K562 (cell line): ENCODE results near the gene PARP1. TPM values are rescaled to one million over a fixed set of nuclear protein-coding genes. Genes with fewer than 3 reads are reported as not detected.
A peak's percentile ranks its signal among the peaks of the same experiment; 100 is the strongest.

Source experiments
- ATAC-seq: fragments of 200-7000 bp; cut with Tn5 transposase; 3 replicates; pipeline ENCODE4 v1.9.1; 2020; ENCODE audit warnings: moderate library complexity
- BruUV-seq: library from RNA; stranded (reverse); fragments of 400-500 nt; replicated peaks from 2 replicates; lab custom pipeline; 2021; lab: Mats Ljungman, UMichigan
- CTCF ChIA-PET: fragments of 300-600 bp; formaldehyde crosslinking; extraction: SDS; loops from one replicate; lab custom pipeline; 2021; ENCODE audit warnings: low intra/inter-chr PET ratio; lab: Yijun Ruan, JAX
- POLR2A ChIA-PET: fragments of 300-600, 350-650 bp; sonication (Branson Sonifier 250); formaldehyde crosslinking; extraction: SDS; loops from one replicate; lab custom pipeline; 2021; ENCODE audit warnings: antibody characterized with exemption, inconsistent platforms; lab: Yijun Ruan, JAX
- DNase-seq, 4 experiments: peaks; one replicate each; pipeline versions ENCODE4 v3.0.0 to v3.0.0-alpha.2; 2011 to 2018; ENCODE audit warnings: low spot score in 3 of 4, mixed read lengths in 3 of 4; ENCODE audit errors: extremely low read depth in 1 of 4
- FAIRE-seq: peaks from 2 replicates; lab custom pipeline; 2011; peaks lifted over from hg19 to GRCh38; lab: Jason Lieb, UNC
- H2AFZ ChIP-seq: 2 replicates; pipeline ENCODE4 v1.6.0; 2011; ENCODE audit warnings: low read depth, low read length, control low read depth, inconsistent platforms
- H3K27ac ChIP-seq: fragments of 200-600 bp; 3 replicates; pipeline ENCODE4 v1.8.0; 2011; ENCODE audit warnings: low read depth, mild to moderate bottlenecking, control low read depth, inconsistent platforms, low read length, moderate library complexity, mixed read lengths; ENCODE audit errors: extremely low read depth
- H3K27me3 ChIP-seq, 2 experiments: fragments of 300-600 bp in 1 of 2; 2 replicates in 1 of 2; 3 replicates in 1 of 2; pipeline versions ENCODE4 v1.6.0 to v1.8.0; 2011; ENCODE audit warnings: inconsistent platforms in 2 of 2, low read length in 2 of 2, mild to moderate bottlenecking in 1 of 2, mixed read lengths in 1 of 2, moderate library complexity in 1 of 2; ENCODE audit not compliant: control insufficient read depth in 2 of 2, insufficient read depth in 2 of 2
- H3K36me3 ChIP-seq: fragments of 300-600 bp; 3 replicates; pipeline ENCODE4 v1.8.0; 2011; ENCODE audit warnings: mild to moderate bottlenecking, low read length, inconsistent platforms; ENCODE audit not compliant: control insufficient read depth, insufficient read depth
- H3K4me1 ChIP-seq, 2 experiments: fragments of 200-600 bp in 1 of 2; replicated peaks in 1 of 2; 2 replicates in 1 of 2; 3 replicates in 1 of 2; pipeline versions ENCODE4 v1.5.1 to v1.8.0; 2011; ENCODE audit warnings: inconsistent platforms in 2 of 2, low read length in 2 of 2, mild to moderate bottlenecking in 1 of 2, mixed read lengths in 1 of 2, moderate library complexity in 1 of 2; ENCODE audit not compliant: control insufficient read depth in 2 of 2, insufficient read depth in 2 of 2
- H3K4me2 ChIP-seq: 2 replicates; pipeline ENCODE4 v1.6.1; 2011; ENCODE audit warnings: low read length, control low read depth, inconsistent platforms, mixed read lengths; ENCODE audit not compliant: insufficient read depth
- H3K4me3 ChIP-seq: fragments of 200-600 bp; sonication (generic), shearing (Covaris generic); 2 replicates; pipeline ENCODE4 v1.5.1; 2016; ENCODE audit warnings: control low read depth, inconsistent platforms
- H3K79me2 ChIP-seq: fragments of 200-600 bp; 3 replicates; pipeline ENCODE4 v1.8.0; 2011; ENCODE audit warnings: low read length, inconsistent platforms; ENCODE audit not compliant: control insufficient read depth, insufficient read depth
- H3K9ac ChIP-seq, 2 experiments: 2 replicates each; pipeline versions ENCODE4 v1.6.0 to v1.6.1; 2011; ENCODE audit warnings: low read depth in 2 of 2, low read length in 2 of 2, control low read depth in 1 of 2, inconsistent platforms in 1 of 2, mild to moderate bottlenecking in 1 of 2, mixed read lengths in 1 of 2; ENCODE audit not compliant: insufficient read depth in 1 of 2
- H3K9me1 ChIP-seq: one replicate; pipeline ENCODE4 v1.6.0; 2011; ENCODE audit warnings: inconsistent platforms, mild to moderate bottlenecking, low read length, moderate library complexity; ENCODE audit not compliant: control insufficient read depth, insufficient read depth
- H3K9me3 ChIP-seq: replicated peaks from 2 replicates; pipeline ENCODE4 v1.5.1; 2011; ENCODE audit warnings: low read depth, low read length, inconsistent platforms; ENCODE audit not compliant: control insufficient read depth, insufficient read depth
- H4K20me1 ChIP-seq: replicated peaks from 2 replicates; pipeline ENCODE4 v1.6.1; 2011; ENCODE audit warnings: low read length, inconsistent platforms, mixed read lengths; ENCODE audit not compliant: control insufficient read depth, insufficient read depth
- E2F3 ChIP-seq: fragments of 250-450 bp; sonication (Bioruptor Pico); IDR thresholded peaks from 2 replicates; pipeline ENCODE4 v1.4.0; 2020; ENCODE audit warnings: mild to moderate bottlenecking
- ELF4 ChIP-seq: fragments of 450-650 bp; formaldehyde crosslinking; IDR thresholded peaks from 2 replicates; pipeline ENCODE4 v1.4.0; 2022; ENCODE audit warnings: missing genetic modification characterization
- HCFC1 ChIP-seq: IDR thresholded peaks from 2 replicates; pipeline ENCODE4 v1.6.1; 2012; ENCODE audit warnings: low read depth, low read length, improper control_type of control experiment
- LARP7 ChIP-seq: fragments of 450-650 bp; IDR thresholded peaks from 2 replicates; pipeline ENCODE4 v1.6.1; 2016
- LEF1 ChIP-seq: fragments of 450-650 bp; IDR thresholded peaks from 2 replicates; pipeline ENCODE4 v1.6.1; 2016; ENCODE audit warnings: mild to moderate bottlenecking
- NFIC ChIP-seq: fragments of 450-650 bp; IDR thresholded peaks from 2 replicates; pipeline ENCODE4 v1.6.1; 2017; ENCODE audit warnings: mild to moderate bottlenecking, inconsistent platforms
- NR4A1 ChIP-seq, 2 experiments: fragments of 250-450 bp in 1 of 2; fragments of 450-650 bp in 1 of 2; sonication (Bioruptor Pico) in 1 of 2; IDR thresholded peaks; 2 replicates each; pipeline versions ENCODE4 v1.4.0 to v1.6.1; 2016 to 2020; ENCODE audit warnings: mild to moderate bottlenecking in 2 of 2, missing compliant biosample characterization in 1 of 2, missing genetic modification characterization in 1 of 2, moderate library complexity in 1 of 2
- PYGO2 ChIP-seq: fragments of 450-650 bp; IDR thresholded peaks from 2 replicates; pipeline ENCODE4 v1.6.1; 2016; ENCODE audit warnings: mild to moderate bottlenecking, missing genetic modification characterization, moderate library complexity, missing compliant biosample characterization
- SMARCA4 ChIP-seq: fragments of 450-650 bp; IDR thresholded peaks from 2 replicates; pipeline ENCODE4 v1.6.1; 2016
- U2AF2 ChIP-seq: fragments of 200-400 bp; formaldehyde crosslinking; optimal IDR thresholded peaks from 2 replicates; pipeline ENCODE3; 2017; ENCODE audit warnings: low read depth, mild to moderate bottlenecking, low read length
- ZNF668 ChIP-seq: fragments of 250-450 bp; sonication (Bioruptor Pico); IDR thresholded peaks from 2 replicates; pipeline ENCODE4 v1.8.0; 2022; ENCODE audit warnings: mild to moderate bottlenecking, inconsistent platforms
- WGBS: fragments of 100-300 bp; shearing (Covaris generic); methylation state at CpG from one replicate; pipeline ENCODE4 v1.1.6; 2016; ENCODE audit warnings: low coverage, mixed read lengths; ENCODE audit not compliant: insufficient coverage; ENCODE audit errors: missing lambda C conversion rate; 5-methylcytosine and 5-hydroxymethylcytosine counted together
- in situ Hi-C: fragments of 300-500 bp; cut with MboI; formaldehyde crosslinking; loops from 4 replicates; pipeline ENCODE4 v1.15.0; 2018; ENCODE audit warnings: inconsistent platforms, mixed read lengths
- intact Hi-C: fragments of 100-400 bp; cut with micrococcal nuclease; formaldehyde crosslinking; loops from 2 replicates; pipeline ENCODE4 v1.14.2; 2022
- polyA plus RNA-seq, 8 experiments: library from polyadenylated mRNA; depleted of rRNA in 4 of 8; stranded (reverse) in 5 of 8; unstranded in 3 of 8; fragments of >200 nt; fragmentation: Nextera tagmentation in 2 of 8; fragmentation: Illumina TruSeq in 1 of 8; extraction: Ambion mirVana in 2 of 8; extraction: Trizol in 1 of 8; gene quantifications; 2 replicates each; pipeline versions ENCODE4 v1.2.1 to v1.2.3, GENCODE V29; 2011 to 2014; ENCODE audit warnings: inconsistent platforms in 1 of 8, missing spikeins in 1 of 8
- total RNA-seq, 7 experiments: library from RNA; depleted of rRNA in 6 of 7; stranded (reverse); fragments of >200 nt in 6 of 7; fragmentation: Illumina TruSeq in 2 of 7; extraction: Trizol in 2 of 7; gene quantifications; 2 replicates each; pipeline versions ENCODE4 v1.2.1 to v1.2.3, GENCODE V29; 2011 to 2021; ENCODE audit warnings: low replicate concordance in 1 of 7
- TF ChIP-seq, protein P1 (sequence below): sonication (generic); formaldehyde crosslinking; IDR thresholded peaks from 2 replicates; pipeline ENCODE4 v1.8.1; 2023; ENCODE audit warnings: mild to moderate bottlenecking, missing genetic modification reagents, moderate library complexity
- TF ChIP-seq, protein P2 (sequence below): fragments of 250-450 bp; sonication (Bioruptor Pico); IDR thresholded peaks from 2 replicates; pipeline ENCODE4 v1.8.0; 2022; ENCODE audit warnings: moderate library complexity, mild to moderate bottlenecking, inconsistent platforms

The PARP1 gene
- total and polyA plus RNA-seq, 9 of the 15 experiments (the other 6 are each of a cell fraction or from before 2014, with no cell fraction given), result 121 to 306 (median 250) TPM

DNA sequence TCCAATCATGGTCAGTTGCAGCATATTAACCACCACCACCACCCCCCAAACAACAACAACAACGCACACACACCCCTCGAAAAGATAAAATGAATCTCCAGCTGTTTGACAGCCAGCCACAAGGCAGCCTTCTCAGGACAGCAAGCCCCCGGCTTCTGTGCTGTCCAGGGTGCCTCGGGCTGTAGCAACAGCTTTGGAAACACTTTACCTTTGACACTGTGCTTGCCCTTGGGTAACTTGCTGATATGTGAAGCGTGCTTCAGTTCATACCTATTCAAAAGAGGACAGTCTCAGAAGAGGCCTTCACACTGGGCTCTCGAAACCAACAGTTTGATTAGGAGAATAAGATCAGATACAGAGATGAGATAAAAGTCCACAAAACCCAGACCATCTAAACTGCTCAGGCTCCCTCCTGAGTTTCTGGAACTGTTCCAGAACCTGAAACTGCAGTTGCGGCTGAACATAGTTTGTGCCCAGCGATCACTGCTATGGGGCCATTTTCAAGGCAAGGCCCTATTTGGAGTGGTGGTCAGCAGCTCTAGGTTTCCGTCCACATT, 44.9 kb downstream of the PARP1 start:
- H3K9me3 ChIP-seq, result no peaks in the 10 kb centered on the region

DNA sequence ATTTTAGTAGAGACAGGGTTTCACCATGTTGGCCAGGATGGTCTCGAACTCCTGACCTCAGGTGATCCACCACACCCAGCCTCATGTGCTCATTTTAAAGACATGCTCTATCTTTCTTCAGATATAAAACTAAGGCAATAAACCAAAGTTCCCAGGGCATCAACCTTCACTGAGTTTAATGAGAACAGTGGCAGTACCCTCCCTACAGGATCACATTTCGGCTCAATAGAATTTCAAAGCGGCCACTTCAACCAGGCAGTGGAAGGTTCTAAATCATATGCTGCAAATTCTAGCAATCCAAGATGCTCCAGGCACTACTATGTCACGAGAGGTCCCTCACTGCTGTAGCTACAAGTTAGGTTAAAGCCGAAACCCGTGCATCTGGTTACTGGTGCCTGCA, 45.5 kb downstream of the PARP1 start:
- H4K20me1 ChIP-seq, result no peaks in the 10 kb centered on the region
- FAIRE-seq, result no peak
- POLR2A ChIA-PET, result interaction anchor here (1.2 to 2.8 kb wide), 3 partner anchors 9 to 52 kb away, joined by 3 to 9 read pairs (median 4); no protein-coding TSS in a partner anchor
- no peak overlapping the region for H2AFZ ChIP-seq
- ATAC-seq, result no peak
- CTCF ChIA-PET, result no interaction called here
- H3K4me3 ChIP-seq, result no peak overlapping the region
- no peaks in the 10 kb centered on the region for H3K4me1 ChIP-seq
- H3K36me3 ChIP-seq, result peaks cover 88% of the 10 kb centered on the region
- BruUV-seq, result no TSS peak
- H3K9ac ChIP-seq, result no peak overlapping the region
- no peaks in the 10 kb centered on the region for H3K27me3 ChIP-seq
- no peak overlapping the region for H3K27ac ChIP-seq
- no peaks in the 10 kb centered on the region for H3K9me1 ChIP-seq
- TF ChIP-seq, protein P1, sequence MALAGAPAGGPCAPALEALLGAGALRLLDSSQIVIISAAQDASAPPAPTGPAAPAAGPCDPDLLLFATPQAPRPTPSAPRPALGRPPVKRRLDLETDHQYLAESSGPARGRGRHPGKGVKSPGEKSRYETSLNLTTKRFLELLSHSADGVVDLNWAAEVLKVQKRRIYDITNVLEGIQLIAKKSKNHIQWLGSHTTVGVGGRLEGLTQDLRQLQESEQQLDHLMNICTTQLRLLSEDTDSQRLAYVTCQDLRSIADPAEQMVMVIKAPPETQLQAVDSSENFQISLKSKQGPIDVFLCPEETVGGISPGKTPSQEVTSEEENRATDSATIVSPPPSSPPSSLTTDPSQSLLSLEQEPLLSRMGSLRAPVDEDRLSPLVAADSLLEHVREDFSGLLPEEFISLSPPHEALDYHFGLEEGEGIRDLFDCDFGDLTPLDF (CRISPR knock-in tag), result no peak
- TF ChIP-seq ZNF668 (CRISPR knock-in tag) (no peak), NR4A1 (CRISPR knock-in tag; IDR thresholded peaks at IDR 0.05) (no peak), NR4A1 (tag; IDR thresholded peaks at IDR 0.05) (no peak), HCFC1 (no peak), SMARCA4 (no peak), LARP7 (no peak)
- no peak for DNase-seq
- 74% methylated on average over 6 of the region's 6 CpGs for WGBS
- intact Hi-C loops (no loop called here), in situ Hi-C loops (no loop called here)
- no peak overlapping the region for H3K4me2 ChIP-seq
- no peaks in the 10 kb centered on the region for H3K79me2 ChIP-seq
- no peaks in the 10 kb centered on the region for H3K9me3 ChIP-seq

More for the DNA sequence above, 44.9 kb downstream of the PARP1 start:
- FAIRE-seq, result no peak
- in situ Hi-C loops, result no loop called here
- no peak for DNase-seq
- no peaks in the 10 kb centered on the region for H3K4me1 ChIP-seq
- H3K27me3 ChIP-seq, result no peaks in the 10 kb centered on the region
- H3K27ac ChIP-seq, result no peak overlapping the region
- TF ChIP-seq U2AF2 (no peak), LEF1 (no peak), E2F3 (CRISPR knock-in tag) (no peak), NFIC (peak; percentile 23; the same call in 1 of the 2 replicates), PYGO2 (tag) (no peak), ELF4 (CRISPR knock-in tag) (no peak)
- TF ChIP-seq, protein P2, sequence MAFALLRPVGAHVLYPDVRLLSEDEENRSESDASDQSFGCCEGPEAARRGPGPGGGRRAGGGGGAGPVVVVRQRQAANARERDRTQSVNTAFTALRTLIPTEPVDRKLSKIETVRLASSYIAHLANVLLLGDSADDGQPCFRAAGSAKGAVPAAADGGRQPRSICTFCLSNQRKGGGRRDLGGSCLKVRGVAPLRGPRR (CRISPR knock-in tag), result no peak
- H3K36me3 ChIP-seq, result peaks cover 94% of the 10 kb centered on the region
- no peak overlapping the region for H3K9ac ChIP-seq
- H4K20me1 ChIP-seq, result no peaks in the 10 kb centered on the region
- ATAC-seq, result no peak
- H3K4me3 ChIP-seq, result no peak overlapping the region
- ChIA-PET CTCF (no interaction called here), POLR2A (interaction anchor here (1.2 to 2.8 kb wide), 2 partner anchors 10 kb away, joined by 4 to 9 read pairs; no protein-coding TSS in a partner anchor)
- no peaks in the 10 kb centered on the region for H3K79me2 ChIP-seq
- H3K9me1 ChIP-seq, result no peaks in the 10 kb centered on the region
- H3K4me2 ChIP-seq, result no peak overlapping the region
- intact Hi-C loops, result no loop called here
- BruUV-seq, result no TSS peak
- H2AFZ ChIP-seq, result no peak overlapping the region
- 91% methylated on average over 9 of the region's 9 CpGs for WGBS
